Fibroblast of skin of right quadriceps (primary cell): ENCODE data around the gene NPW.

Experiments
- DNase-seq: peaks from one replicate; pipeline ENCODE4 v3.0.0-alpha.2; 2013

NPW gene

DNA sequence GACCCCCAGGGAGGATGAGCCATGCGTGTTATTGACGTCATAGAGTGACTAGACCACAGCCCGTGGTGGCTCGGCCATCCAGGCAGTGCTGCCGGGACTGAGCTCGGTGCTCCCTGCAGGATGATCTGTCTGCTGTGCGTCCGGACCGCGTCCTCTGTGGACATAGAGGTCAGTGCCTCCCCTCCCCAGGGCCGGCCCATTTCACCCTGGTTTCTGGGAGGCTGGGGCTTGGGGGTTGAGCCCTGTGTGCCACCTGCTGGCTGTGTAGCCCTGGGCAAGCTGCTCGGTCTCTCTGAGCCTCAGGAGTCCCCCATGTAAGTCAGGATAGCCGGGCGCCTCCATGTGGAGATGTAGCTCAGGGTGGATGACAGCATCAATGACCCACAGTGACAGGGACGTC lies 36.5 kb downstream of the NPW start:
- DNase-seq: no peak

DNA sequence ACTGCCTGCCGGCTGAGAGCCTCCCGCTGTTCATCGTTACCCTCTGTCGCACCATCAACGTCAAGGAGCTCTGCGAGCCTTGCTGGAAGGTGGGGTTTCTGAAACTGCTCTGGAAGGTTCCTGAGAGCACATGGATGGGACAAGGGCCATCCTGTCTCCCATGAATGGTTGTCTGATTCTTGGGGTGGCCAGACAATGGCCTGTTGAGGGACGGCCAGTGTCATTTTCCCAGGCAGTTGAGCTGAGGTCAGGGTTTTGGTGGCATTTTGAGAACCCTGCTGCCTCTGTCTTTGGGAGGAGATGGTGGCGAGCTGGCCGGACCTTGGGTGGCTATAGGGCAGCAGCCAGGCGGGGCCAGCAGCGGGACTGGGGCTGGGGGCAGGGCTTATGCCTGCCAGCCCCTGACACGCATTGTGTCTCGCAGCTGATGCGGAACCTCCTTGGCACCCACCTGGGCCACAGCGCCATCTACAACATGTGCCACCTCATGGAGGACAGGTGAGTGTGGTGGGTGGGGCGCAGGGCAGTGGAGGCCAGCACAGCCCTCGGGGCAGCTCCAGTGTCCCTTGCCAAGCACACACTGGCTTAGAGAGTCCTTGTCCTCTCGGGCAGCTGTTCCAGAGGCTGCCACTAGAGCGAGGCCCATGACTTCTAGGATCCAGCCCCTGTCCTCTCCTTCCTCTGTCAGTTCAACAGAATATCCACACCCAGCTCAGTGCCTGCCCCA lies 37.3 kb downstream of the NPW start:
- DNase-seq: no peak

DNA sequence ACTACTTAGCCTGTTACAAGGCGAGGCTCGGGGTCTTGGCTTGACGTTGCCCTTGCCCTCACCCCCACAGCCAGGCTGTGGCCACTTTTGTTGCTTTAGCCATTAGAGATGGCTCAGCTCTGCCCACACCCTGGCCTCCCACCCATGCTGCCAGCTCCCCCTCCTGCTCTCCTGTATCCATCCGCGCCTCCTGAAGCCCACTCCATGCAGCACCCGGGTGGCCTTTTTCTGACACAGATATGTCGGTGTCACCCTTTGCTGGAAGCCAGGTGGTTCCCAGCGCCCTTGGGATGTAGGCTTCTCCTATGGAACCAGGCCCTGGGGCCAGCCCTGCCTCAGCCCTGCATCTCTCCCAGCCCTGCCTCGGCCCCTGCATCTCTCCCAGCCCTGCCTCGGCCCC lies 37.9 kb downstream of the NPW start:
- no peak for DNase-seq

DNA sequence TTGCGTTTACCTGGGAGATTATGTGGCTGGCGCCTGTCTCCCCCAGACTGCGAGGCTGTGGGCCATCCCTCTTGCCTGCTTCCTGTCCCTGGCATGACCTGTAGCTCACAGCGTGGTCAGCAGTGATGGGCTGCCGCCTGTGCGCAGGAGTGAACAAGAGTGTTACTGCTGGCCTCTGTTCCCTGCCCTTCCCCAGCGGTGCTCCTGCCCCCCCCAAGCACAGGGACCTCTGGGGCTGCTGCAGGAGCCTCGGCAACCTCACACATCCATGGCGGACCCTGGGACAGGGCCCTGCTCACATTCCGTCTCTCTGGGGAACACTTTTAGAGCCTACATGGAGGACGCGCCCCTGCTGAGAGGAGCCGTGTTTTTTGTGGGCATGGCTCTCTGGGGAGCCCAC lies 38.8 kb downstream of the NPW start:
- DNase-seq: no peak

DNA sequence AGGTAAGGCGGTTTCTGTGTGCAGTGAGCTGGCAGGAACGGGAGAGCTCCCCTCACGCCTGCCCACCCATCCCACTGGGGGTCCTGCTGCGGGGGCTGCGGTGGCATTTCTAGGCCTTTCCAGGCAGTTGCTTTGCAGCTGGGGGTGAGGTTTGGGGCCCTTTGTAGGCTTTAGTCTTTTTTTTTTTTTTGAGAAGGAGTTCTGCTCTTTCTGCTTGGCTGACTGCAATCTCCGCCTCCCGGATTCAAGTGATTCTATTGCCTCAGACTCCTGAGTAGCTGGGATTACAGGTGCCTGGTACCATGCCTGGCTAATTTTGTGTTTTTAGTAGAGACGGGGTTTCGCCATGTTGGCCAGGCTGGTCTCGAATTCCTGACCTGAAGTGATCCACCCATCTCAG lies 39.3 kb downstream of the NPW start:
- DNase-seq: no peak

DNA sequence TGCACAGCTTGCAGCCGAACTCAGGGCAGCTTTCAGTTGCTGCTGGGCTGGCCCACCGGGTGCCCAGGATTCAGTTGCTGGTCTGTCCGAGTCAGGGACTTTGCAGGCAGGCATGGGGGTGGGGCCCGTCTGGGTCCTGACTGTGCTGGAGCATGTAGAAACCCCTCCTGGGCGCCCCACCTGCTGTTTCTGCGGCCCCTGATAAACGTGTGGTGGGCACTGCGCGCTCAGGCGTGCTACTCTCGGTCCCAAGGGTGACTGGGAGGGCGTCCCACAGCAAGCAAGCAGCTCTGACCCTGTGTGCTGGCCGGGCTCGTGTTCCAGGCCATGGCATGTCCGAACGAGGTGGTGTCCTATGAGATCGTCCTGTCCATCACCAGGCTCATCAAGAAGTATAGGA lies 40.8 kb downstream of the NPW start:
- DNase-seq: no peak

DNA sequence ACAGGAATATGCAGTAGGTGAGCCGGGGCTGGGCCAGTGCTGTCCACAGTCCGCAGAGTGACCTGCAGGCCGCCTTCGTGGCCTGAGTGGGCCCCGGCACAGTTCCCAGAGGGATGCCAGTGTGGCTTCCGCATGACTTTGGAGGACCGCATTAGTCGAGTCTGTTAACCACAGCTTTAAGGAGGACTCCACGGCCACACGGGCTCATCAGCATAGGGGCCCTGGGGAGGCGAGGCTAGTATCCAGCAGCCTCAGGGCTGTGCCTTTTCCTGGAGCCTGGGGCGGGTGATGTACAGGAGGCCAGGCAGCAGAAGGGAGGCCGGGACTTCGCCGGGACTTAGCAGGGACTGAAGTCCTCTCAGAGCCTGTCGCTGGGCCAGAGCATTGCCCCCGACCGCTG lies 41.4 kb downstream of the NPW start:
- no peak for DNase-seq

DNA sequence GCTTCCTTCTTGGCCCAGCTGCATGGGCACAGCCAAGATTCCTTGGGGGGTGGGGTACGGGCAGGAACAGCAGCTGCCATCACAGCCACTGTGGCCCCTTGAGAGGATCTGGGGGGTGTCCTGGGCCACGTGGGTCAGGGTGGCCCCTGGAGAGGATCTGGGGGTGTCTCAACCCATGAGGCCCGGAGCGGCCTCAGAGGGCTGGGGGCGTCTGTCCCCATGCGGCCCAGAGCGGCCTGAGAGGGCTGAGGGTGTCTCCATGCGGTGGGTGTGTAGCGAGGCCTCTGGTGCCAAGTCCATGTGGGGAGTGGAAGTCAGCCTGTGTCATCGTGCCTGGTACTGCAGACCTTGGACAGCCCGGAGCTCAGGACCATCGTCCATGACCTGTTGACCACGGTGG lies 41.9 kb downstream of the NPW start:
- no peak for DNase-seq

DNA sequence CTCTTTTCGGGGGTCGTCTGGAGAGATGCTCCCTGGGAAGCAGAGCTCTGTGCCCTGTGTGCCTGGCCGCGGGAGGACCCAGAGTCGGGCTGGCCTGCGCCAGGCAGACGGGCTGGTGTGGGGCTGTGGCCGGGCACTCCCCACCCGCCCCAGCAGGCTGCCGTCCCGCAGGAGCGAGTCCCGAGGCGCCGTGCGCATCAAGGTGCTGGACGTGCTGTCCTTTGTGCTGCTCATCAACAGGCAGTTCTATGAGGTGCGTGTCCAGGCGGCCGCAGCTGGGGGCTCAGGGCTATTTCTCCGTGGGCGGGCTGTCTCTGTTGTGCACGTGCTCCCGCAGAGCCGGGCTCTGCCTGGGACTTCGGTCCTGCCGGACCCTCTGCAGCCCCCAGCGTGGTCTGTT lies 43.2 kb downstream of the NPW start:
- DNase-seq: no peak

DNA sequence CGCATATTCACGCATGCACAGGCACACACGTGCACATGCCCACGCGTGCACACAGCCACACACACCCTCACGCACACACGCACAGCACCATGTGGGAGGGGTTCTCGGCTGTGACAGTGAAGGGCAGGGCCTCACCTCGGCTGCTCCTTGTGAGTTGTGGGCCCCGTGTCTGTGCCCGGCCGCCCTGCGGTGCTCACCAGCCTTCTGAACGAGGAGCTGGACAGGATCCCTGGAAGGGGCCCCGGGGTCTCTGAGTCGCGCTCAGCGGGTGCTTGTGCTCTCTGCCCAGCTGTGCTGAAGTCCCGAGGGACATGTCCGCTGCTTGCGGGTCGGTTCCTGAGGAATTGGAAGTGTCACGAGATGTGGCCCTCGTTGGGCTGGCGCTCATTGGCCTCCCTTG lies 44.3 kb downstream of the NPW start:
- DNase-seq: no peak

DNA sequence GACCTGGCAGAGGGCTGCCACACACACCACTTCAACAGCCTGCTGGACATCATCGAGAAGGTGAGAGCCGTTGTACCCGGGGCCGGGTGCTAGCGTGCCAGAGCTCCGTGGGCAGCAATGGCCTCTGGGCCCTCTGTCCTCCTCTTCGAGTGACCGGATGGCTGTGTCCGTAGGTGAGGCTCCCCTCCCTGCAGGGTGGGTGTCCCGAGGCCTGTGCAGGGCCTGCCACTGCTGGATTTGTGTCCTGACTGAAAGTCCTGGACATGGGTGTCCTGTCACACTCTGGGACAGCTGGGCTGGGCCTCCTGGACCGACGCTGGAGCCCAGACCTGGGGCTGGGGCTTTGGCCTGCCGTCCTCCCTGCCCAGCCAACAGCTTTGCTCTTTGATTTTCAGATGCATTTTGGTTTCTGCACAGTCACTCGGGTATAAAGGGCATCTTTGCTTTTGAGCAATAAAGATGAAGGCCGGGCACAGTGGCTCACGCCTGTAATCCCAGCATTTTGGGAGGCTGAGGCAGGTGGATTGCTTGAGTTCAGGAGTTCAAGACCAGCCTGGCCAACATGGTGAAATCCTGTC lies 44.9 kb downstream of the NPW start:
- no peak for DNase-seq

DNA sequence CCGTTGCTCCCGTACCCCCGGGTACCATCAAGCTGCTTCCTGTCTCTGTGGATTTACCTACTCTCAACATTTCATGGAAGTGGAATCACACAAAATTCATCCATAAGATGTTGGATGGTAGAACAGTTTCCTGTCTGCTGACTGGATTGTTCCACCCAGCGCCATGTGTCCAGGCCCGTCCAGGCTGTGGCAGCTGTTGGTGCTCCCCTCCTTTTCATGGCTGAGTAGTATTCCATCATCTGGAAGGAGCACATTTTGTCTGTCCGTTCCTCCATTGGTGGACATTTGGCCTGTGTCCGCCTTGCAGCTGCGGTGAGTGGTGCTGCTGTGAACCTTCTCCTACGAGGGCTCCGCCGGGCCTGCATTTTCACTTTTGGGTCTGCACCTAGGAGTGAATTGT lies 46.6 kb downstream of the NPW start:
- DNase-seq: no peak
